Measurements from ENCODE around the gene SIDT2. TPM values are rescaled to one million over a fixed set of nuclear protein-coding genes. Genes with fewer than 3 reads are reported as not detected.

Gene SIDT2
- total RNA-seq, 1 experiment from 2014 or later, result 5.1 TPM

DNA sequence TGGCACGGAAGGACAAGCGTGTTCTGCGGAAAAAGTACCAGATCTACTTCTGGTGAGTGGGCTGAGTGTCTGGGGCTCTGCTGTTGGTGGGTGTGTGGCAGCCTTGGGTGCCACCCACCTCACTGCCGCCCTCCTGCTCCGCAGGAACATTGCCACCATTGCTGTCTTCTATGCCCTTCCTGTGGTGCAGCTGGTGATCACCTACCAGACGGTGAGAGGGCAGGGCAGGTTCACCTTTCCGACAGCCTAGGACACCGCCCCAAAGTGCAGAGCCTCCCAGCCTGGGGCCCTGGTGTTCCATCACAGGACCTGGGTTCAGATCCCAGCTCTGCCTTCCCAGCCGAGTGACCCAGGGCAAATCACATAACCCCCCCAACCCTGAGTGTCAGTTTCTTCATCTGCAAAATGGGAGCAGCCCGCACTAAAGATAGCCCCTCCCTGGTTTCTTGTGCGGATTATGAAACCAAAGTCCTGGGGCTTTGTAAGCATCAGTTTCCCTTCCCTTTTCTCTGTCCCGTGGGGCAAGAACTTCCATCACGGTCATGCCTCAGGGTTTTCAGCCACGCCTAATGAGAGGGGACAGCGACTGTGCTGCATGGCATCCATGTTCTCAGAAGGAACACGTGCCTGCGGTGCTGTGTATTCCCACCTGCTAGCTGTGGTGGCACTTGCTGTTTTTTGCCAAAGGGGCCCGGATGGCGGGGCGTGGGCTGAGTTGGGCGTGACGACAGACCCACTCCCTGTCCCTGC, 10.8 kb downstream of the SIDT2 start:
- DNase-seq (ENCODE audit: low read depth), result no peak

DNA sequence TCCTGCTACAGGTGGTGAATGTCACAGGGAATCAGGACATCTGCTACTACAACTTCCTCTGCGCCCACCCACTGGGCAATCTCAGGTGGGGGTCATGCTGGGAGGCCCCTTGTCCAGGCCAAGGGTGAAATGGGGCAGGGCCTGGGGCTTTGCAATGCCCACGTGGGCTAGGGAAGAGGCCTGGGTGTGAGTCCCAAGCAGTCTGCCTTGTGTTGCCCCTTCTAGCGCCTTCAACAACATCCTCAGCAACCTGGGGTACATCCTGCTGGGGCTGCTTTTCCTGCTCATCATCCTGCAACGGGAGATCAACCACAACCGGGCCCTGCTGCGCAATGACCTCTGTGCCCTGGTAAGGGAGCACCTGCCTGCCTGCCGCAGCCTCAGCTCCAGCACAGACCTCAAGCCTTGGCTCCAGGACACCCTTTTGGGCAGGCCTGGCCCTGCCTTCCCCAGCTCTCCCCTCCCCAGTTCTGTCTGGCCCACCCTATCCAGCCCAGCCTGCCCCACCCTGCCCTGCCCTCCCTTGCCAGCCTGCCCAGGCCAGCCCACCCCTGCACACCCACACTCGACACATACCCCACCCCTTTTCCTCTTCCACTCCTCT, 11.5 kb downstream of the SIDT2 start:
- no peak for DNase-seq (ENCODE audit: low read depth)

DNA sequence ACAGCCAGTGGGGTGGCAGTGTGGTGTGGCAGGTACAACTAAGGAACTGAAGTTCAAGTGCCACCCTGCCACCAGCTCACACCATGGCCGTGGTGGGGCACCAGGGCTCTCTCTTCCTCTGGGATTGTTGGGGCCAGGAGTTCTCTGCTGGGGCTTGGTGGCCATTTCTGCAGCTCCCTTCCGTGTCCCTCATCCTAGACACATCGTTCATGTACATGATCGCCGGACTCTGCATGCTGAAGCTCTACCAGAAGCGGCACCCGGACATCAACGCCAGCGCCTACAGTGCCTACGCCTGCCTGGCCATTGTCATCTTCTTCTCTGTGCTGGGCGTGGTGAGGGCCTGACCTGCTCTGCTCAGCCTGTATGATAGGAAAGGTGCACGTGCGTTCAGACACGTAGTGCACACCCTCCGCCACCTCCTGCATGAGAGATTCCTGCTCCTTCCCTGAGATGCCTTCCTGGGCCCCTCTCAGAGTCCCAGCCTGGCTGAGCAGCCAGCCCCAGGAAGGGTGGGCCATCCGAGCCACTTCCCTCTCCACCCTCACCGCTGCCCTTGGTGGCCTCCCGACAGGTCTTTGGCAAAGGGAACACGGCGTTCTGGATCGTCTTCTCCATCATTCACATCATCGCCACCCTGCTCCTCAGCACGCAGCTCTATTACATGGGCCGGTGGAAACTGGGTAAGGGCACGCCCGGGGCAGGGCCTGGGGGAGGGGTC, 13.3 kb downstream of the SIDT2 start:
- DNase-seq (ENCODE audit: low read depth), result no peak

DNA sequence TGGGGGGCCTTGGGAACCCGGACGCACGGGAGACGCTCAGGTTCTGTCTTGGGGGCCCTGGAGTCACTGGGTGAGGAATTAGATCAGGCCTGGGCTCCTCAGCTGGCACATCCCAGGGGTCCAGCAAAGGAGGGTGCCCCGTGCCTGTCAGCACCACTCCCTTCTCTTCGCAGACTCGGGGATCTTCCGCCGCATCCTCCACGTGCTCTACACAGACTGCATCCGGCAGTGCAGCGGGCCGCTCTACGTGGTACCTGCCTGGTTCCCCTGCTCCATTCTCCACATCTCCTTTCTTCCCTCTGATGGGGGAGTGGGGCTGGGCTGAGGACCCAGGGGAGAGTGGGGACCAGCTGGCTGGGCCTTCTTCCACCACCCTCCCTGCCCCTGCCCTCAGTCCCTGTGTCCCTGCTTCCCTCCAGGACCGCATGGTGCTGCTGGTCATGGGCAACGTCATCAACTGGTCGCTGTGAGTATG, 13.9 kb downstream of the SIDT2 start:
- DNase-seq (ENCODE audit: low read depth), result no peak

- no peak for DNase-seq (ENCODE audit: low read depth)
Measured at GRCh38 chr11:117193130-117194020, 14.8 kb downstream of the SIDT2 start.

GRCh38 chr11:117194267-117194666, 15.7 kb downstream of the SIDT2 start:
- DNase-seq (ENCODE audit: low read depth), result no peak

- no peak for DNase-seq (ENCODE audit: low read depth)
Measured at GRCh38 chr11:117195258-117195657, 16.7 kb downstream of the SIDT2 start.

DNA sequence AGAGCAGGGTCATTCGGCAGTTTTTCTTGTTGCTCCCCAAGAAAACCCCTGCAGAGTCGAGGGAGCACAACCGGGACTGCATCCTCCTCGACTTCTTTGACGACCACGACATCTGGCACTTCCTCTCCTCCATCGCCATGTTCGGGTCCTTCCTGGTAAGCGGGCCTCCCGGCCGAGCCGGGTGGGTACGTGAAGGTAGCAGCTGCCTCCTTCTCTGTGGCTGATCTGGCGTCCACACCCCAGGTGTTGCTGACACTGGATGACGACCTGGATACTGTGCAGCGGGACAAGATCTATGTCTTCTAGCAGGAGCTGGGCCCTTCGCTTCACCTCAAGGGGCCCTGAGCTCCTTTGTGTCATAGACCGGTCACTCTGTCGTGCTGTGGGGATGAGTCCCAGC, 17.2 kb downstream of the SIDT2 start:
- no peak for DNase-seq (ENCODE audit: low read depth)

DNA sequence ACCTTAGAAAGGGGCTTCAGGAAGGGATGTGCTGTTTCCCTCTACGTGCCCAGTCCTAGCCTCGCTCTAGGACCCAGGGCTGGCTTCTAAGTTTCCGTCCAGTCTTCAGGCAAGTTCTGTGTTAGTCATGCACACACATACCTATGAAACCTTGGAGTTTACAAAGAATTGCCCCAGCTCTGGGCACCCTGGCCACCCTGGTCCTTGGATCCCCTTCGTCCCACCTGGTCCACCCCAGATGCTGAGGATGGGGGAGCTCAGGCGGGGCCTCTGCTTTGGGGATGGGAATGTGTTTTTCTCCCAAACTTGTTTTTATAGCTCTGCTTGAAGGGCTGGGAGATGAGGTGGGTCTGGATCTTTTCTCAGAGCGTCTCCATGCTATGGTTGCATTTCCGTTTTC, 18.5 kb downstream of the SIDT2 start:
- DNase-seq (ENCODE audit: low read depth), result no peak

DNA sequence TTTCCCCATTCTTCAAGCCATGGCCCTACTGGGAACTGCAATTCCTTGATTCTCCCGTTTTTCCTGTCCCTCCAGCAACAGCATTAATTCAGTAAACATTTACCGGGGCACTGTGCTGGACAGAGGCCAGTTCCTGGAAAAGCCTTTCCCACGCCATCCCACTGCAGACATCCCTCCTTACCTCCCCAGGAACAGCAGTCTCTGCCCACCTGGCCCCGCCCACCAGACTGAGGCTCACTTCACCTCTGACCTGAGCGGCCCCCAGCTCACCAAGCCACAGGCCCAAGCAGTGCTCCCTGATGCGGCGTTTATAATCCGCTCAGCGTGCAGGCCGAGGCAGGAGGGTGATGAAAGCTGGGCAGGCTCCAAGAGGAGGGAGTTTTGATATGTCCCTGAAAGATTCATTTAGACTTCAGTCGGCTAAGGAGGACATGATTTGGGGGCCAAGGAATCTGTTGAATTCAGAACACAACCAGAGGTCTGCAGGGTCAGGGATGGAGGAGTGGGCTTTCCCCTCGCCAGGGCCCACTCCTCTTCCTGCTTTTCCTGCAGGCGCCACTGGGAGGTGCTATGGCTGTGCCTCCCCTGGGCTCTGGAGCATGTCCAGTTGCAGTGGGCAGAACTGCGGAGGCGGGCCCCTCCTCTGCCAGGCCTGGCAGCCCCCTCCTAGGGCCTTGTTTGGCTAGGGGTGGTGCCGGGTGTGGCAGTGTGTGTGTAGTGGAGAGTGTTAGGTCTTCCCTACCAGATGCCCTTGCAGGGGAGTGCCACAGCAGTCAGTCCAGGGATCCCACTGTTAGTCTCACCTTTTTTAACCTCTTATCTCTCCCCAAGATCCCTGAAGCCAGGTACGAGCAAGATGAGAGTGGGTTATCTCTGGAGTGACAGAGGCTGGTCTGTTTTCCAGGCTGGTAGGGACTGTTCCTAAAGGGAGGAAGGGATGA, 19.2 kb downstream of the SIDT2 start:
- peak; percentile 28 for DNase-seq (ENCODE audit: low read depth)

DNA sequence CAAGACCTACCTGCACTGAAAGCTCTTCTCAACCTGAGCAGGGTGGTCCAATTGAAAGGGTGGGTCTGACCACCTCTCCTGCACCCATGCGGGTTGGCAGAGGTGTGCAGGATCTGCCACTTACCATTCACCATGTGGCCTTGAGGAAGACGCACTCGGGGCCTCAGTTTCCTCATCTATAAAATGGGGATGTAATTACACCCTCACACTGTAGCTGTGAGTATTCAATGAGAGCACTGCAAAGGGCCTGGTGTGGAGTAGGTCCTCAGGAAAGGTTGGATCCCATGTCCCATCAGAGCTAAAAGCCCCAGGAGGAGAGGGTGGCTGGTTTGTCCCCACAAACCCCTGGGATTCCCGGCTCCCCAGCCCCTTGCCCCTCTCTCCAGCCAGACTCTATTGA, 20.1 kb downstream of the SIDT2 start:
- no peak for DNase-seq (ENCODE audit: low read depth)

DNA sequence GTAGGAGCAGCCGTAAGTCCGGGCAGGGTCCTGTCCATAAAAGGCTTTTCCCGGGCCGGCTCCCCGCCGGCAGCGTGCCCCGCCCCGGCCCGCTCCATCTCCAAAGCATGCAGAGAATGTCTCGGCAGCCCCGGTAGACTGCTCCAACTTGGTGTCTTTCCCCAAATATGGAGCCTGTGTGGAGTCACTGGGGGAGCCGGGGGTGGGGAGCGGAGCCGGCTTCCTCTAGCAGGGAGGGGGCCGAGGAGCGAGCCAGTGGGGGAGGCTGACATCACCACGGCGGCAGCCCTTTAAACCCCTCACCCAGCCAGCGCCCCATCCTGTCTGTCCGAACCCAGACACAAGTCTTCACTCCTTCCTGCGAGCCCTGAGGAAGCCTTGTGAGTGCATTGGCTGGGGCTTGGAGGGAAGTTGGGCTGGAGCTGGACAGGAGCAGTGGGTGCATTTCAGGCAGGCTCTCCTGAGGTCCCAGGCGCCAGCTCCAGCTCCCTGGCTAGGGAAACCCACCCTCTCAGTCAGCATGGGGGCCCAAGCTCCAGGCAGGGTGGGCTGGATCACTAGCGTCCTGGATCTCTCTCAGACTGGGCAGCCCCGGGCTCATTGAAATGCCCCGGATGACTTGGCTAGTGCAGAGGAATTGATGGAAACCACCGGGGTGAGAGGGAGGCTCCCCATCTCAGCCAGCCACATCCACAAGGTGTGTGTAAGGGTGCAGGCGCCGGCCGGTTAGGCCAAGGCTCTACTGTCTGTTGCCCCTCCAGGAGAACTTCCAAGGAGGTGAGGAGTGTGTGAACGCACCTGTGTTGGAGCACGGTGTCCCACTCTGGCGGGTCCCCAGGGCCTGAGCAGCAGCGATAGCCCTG, 20.7 kb downstream of the SIDT2 start, which contains the start of gene TAGLN:
TAGLN (plus strand) TSS at position 318 of the 863 bp plus-strand sequence. CDS start 3,644 bp downstream, outside the sequence.
- peak; percentile 81 for DNase-seq (ENCODE audit: low read depth)

DNA sequence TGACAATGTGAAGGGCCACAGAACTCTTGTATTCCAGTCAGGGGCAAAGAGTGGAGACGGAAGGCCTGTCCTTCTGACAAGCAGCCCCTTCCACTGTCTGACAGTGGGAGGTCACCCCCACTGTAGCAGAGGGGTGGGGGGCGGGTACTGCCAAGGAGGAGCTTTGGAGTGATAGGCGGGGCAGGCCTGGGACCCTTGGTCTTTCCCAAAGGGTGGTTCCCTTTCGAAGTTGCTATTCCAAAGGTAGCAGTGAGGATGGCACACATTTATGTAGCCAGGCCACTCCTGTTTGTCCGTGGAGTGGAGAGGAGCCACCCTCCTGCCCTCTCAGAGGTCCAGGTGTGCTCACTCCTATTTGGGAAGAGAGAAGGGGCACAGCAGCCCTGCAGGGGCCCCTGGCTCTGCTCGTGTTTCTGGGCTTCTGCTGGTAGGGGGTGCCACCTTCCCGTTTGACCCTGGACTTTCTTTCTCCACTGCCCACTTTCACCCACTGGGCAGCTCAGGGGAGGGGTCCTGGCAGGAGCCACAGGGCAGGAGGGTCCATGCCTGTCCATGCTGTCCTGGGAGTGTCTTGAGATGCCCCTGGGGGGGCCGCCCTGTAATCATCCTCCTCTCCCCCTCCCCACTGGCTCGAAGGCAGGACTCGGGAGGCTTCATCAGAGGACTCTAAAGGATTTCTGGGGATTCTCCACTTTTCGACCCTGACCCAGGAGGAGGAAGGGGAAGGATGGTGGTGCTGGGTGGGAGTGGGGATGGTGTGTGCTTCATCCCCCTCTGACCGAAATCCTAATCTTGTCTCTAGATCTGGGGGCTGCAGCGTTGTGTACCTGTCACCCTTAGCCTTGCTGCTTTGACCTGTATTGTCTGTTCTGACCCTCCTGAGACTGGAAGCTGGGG, 21.6 kb downstream of the SIDT2 start:
- DNase-seq (ENCODE audit: low read depth), result no peak

- no peak for DNase-seq (ENCODE audit: low read depth)
Measured at GRCh38 chr11:117200813-117201657, 22.5 kb downstream of the SIDT2 start.

DNA sequence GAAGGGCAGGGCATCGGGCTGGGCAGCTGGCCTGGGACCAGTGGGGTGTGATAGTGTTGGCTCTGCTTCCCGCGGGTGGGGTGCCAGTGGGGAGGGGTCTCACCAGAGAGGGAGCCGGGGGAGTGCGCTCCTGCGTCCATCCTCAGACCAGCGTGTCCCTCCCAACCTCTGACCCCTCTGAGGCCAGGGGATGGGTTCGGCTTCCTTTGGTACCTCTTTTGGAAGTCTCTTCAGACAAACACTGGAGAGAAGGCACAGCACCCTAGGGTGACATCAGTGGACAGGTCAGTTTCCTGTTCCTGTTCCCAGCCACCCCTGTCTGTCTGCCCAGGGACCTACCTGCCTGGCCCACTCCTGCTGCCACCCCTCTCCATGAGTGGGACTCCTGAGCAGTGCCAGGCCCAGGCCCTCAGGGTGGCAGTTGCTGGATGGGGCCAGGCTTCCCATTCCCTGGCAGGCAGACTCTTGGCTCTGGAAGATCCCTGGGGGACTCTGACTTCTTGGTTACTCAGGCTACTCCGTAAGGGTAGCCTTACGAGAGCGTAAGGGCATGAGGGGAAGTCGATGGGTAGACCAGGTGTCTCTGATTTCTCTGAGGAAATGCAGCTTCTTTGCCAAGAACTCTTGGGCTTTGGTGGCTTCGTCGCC, 23.2 kb downstream of the SIDT2 start:
- no peak for DNase-seq (ENCODE audit: low read depth)

- DNase-seq (ENCODE audit: low read depth), result no peak
Measured at GRCh38 chr11:117202386-117203068, 24.0 kb downstream of the SIDT2 start.

DNA sequence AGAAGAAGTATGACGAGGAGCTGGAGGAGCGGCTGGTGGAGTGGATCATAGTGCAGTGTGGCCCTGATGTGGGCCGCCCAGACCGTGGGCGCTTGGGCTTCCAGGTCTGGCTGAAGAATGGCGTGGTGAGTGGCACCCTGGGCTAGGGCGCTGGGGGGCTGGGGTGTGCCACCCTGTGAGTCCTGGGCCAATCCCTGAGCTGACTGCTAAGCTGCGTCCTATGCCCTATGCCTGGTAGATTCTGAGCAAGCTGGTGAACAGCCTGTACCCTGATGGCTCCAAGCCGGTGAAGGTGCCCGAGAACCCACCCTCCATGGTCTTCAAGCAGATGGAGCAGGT, 24.5 kb downstream of the SIDT2 start:
- DNase-seq (ENCODE audit: low read depth), result no peak

All from Daoy (cell line).